Chondrocyte (in vitro differentiated cells): ENCODE data around the gene ZFP69. TPM values are rescaled to one million over a fixed set of nuclear protein-coding genes. Genes with fewer than 3 reads are reported as not detected.

Experiments used
- DNase-seq: peaks from one replicate; pipeline ENCODE4 v3.0.0; 2021; ENCODE audit warnings: mixed read lengths, low spot score
- H3K27ac Mint-ChIP-seq: one replicate; pipeline ENCODE4 v1.8.0; 2021; ENCODE audit warnings: mild to moderate bottlenecking, moderate library complexity, mixed read lengths; ENCODE audit not compliant: unreplicated experiment
- H3K27me3 Mint-ChIP-seq: 2 replicates; pipeline ENCODE4 v1.8.0; 2021; ENCODE audit warnings: low read depth, mixed read lengths
- H3K36me3 Mint-ChIP-seq: 2 replicates; pipeline ENCODE4 v1.8.0; 2021; ENCODE audit warnings: low read depth, mixed read lengths
- H3K4me1 Mint-ChIP-seq: 2 replicates; pipeline ENCODE4 v1.8.0; 2021; ENCODE audit warnings: low read depth, mild to moderate bottlenecking, mixed read lengths
- H3K4me3 Mint-ChIP-seq: one replicate; pipeline ENCODE4 v1.8.0; 2021; ENCODE audit warnings: mild to moderate bottlenecking, moderate library complexity, mixed read lengths; ENCODE audit not compliant: unreplicated experiment
- H3K9me3 Mint-ChIP-seq: 2 replicates; pipeline ENCODE4 v1.8.0; 2021; ENCODE audit warnings: low read depth, mixed read lengths
- total RNA-seq: library from RNA; stranded (reverse); gene quantifications from 3 replicates; pipeline ENCODE4 v1.2.1, GENCODE V29; 2021
- TF ChIP-seq, protein P1 (sequence below): fragments of 200-600 bp; sonication (generic); IDR thresholded peaks from 2 replicates; pipeline ENCODE4 v1.5.0; 2021; ENCODE audit warnings: antibody characterized with exemption, mild to moderate bottlenecking, moderate library complexity

The ZFP69 gene
- total RNA-seq, 1 donor from 2014 or later: 4.5 TPM

DNA sequence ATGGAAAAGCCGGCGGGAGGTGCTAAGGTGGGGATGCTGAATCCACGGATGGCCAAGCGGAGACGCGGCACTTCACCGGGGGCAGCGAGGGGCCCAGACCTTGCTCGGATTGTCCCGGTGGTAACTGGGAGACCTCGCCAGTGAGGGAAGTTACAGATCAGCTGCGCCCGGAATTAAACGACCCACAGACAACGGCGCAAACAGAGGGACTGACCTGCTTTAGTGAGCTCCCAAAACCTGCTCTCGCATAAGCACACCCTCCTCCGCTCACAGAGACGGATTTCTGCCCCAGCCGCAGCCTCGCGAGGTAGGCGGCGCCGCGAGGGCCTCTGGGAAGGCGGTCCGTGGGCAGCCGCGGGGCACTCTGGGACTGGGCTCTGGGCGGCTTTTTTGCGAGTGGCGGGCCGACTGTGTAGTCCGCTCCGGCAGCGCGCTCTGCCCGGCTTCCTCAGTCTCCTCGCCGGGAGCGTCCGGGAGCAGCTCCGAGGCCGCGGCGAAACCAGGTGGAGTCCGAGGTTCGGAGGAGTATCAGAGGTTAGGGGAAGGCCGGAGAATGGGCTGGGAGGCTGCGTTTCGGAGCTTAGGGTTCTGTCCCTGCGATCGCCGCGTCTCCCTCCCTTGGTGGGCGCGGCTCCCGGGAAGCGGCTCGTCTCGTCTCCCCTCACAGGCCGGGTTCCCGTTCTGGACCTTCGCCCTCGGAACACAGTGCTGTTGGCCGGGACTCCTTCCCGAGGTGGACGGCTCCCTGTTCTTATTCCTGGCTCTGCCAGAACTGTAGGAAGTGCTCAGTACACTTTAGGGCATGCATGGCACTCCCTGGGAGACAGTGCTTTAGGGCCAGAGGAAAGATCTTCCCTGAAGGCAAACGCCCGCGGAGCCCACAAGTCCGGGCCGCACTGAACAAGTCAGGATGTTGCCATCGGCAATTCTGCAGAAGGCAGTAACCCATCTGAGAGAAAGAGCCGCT, 31.6 kb downstream of the ZFP69 start, which contains the start of gene EXO5:
Gene EXO5, plus strand, starts transcription at position 393 of the 967 bp plus-strand sequence. CDS start 5,778 bp downstream, outside the sequence.
- Mint-ChIP-seq H3K27me3 (no peaks in the 10 kb centered on the region), H3K36me3 (peaks cover 18% of the 10 kb centered on the region), H3K4me3 (peak within 1 kb of the TSS; percentile 88), H3K4me1 (peaks cover 10% of the 10 kb centered on the region), H3K9me3 (peaks cover 24% of the 10 kb centered on the region), H3K27ac (peak within 1 kb of the TSS; percentile 80)
- TF ChIP-seq, protein P1, sequence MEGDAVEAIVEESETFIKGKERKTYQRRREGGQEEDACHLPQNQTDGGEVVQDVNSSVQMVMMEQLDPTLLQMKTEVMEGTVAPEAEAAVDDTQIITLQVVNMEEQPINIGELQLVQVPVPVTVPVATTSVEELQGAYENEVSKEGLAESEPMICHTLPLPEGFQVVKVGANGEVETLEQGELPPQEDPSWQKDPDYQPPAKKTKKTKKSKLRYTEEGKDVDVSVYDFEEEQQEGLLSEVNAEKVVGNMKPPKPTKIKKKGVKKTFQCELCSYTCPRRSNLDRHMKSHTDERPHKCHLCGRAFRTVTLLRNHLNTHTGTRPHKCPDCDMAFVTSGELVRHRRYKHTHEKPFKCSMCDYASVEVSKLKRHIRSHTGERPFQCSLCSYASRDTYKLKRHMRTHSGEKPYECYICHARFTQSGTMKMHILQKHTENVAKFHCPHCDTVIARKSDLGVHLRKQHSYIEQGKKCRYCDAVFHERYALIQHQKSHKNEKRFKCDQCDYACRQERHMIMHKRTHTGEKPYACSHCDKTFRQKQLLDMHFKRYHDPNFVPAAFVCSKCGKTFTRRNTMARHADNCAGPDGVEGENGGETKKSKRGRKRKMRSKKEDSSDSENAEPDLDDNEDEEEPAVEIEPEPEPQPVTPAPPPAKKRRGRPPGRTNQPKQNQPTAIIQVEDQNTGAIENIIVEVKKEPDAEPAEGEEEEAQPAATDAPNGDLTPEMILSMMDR: peak; percentile 25
- peak; percentile 94 for DNase-seq

DNA sequence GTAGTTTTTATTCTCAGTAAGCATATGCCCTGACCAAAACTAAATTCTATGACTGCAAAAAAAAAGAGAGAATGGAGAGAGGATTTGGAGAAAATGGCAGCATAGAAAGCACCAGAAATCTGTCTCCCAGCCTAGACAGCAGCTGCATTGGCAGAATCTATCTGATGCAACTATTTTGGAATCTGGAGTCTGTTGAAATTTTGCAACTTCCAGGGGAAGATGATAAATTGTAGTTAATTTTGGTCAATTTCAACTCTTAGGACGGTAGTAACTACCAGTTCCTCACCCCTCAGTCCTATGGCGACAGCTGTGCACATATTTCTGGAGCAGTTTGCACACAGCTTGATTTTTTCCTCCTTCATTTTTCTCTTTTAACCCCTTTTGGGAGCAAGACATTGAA, 42.4 kb downstream of the ZFP69 start:
- H3K27ac Mint-ChIP-seq: no peak overlapping the region
- no peaks in the 10 kb centered on the region for H3K27me3 Mint-ChIP-seq
- no peak for DNase-seq
- H3K4me1 Mint-ChIP-seq: no peaks in the 10 kb centered on the region
- peaks cover 35% of the 10 kb centered on the region for H3K36me3 Mint-ChIP-seq
- H3K4me3 Mint-ChIP-seq: no peak overlapping the region
- TF ChIP-seq, protein P1: no peak
- peaks cover 59% of the 10 kb centered on the region for H3K9me3 Mint-ChIP-seq

DNA sequence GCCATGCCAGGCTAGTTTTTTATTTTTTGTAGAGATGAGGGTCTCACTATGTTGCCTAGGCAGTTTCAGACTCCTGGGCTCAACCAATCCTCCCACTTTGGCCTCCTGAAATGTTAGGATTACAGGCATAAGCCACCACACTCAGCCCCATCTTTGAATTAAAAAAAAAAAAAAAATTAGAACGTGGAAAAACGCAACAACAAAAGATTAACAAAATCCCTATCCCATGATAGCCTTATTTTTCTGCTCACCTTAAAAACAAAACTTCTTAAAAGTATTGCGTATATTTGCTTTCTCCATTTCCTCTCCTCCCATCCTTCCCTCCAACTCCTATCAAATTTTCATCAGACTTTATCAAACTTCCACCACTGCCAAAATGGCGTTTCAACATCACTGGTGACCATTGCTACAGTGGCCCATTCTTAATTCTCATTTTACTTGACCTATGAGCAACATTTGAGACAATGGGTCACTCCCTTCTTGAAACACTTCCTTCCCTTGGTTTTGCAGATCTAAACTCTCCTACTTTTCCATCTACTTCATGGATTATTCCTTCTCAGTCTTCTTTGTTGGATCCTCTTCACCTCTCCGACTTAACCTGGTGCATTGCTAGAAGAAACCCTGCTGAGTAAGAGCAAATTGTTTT, 53.8 kb downstream of the ZFP69 start:
- peak overlapping the region; percentile 95 for H3K4me3 Mint-ChIP-seq
- no peaks in the 10 kb centered on the region for H3K27me3 Mint-ChIP-seq
- DNase-seq: no peak
- H3K9me3 Mint-ChIP-seq: peaks cover 13% of the 10 kb centered on the region
- H3K27ac Mint-ChIP-seq: peak overlapping the region; percentile 98
- peaks cover 27% of the 10 kb centered on the region for H3K4me1 Mint-ChIP-seq
- peaks cover 3% of the 10 kb centered on the region for H3K36me3 Mint-ChIP-seq
- TF ChIP-seq, protein P1: no peak

DNA sequence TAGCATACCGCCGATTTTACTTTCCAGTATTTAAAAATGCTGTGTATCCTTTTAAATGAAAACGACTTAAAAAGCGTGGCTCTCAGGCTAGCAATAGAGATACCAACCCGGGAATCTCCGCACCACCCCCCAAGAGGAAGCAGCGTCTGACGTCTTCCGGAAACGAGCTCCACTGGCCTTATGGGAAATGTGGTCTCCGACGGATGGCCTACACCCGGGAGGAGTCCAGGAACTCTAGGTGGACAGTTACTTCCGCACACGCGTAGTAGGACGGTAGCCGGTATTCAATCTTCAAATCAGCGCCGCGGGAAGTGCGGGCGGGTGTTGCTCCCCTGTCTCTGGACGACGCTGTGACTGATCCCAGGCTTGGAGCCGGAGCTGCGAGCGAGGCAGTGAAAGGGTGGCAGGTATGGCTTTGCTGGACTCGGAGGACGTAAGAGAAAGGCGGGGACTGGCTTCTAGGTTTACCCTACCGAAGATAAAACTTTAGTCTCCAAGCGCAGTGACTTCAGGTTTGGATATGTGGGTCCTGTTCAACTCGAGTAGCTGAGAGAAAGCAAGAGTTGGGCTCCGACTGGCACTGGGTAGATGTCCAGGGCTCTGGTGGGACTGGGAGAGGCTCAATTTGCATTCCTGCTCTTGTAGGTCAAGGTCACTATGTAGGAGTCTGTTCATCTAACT, 54.4 kb downstream of the ZFP69 start, which contains the start of gene ZNF684:
Gene ZNF684, plus strand, starts transcription at position 257 of the 681 bp plus-strand sequence. CDS start 1,530 bp downstream, outside the sequence.
- no peaks in the 10 kb centered on the region for H3K27me3 Mint-ChIP-seq
- H3K4me1 Mint-ChIP-seq: peaks cover 27% of the 10 kb centered on the region
- H3K9me3 Mint-ChIP-seq: peaks cover 10% of the 10 kb centered on the region
- TF ChIP-seq, protein P1: no peak
- H3K4me3 Mint-ChIP-seq: peak within 1 kb of the TSS; percentile 95
- peak; percentile 91 for DNase-seq
- H3K36me3 Mint-ChIP-seq: peaks cover 1% of the 10 kb centered on the region
- peak within 1 kb of the TSS; percentile 98 for H3K27ac Mint-ChIP-seq

DNA sequence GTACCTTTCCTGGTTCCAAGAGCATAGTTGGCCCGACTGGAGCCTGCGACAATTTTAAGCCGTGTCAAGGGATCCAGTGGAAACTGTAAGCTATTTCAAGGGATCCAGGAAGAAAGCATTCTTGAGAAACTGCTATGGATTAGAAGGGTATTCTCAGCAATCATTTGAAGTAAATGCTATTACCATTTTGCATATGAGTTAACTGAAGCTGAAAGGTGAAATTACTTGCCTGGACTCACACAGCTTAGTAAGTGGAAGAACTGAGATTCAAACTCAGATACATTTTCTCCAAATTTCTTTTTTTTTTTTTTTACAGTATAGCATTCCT, 54.9 kb downstream of the ZFP69 start:
- TF ChIP-seq, protein P1: no peak
- H3K27me3 Mint-ChIP-seq: no peaks in the 10 kb centered on the region
- H3K4me1 Mint-ChIP-seq: peaks cover 27% of the 10 kb centered on the region
- peak overlapping the region; percentile 95 for H3K4me3 Mint-ChIP-seq
- DNase-seq: no peak
- peak overlapping the region; percentile 98 for H3K27ac Mint-ChIP-seq
- peaks cover 1% of the 10 kb centered on the region for H3K36me3 Mint-ChIP-seq
- peaks cover 10% of the 10 kb centered on the region for H3K9me3 Mint-ChIP-seq
